Posterior cingulate gyrus (tissue), 11 donors: ENCODE data around the gene ABCC1.
"Not testable (repeated sequence)": the region's sequence is repeated elsewhere in the genome, so short reads cannot be mapped to it uniquely, and the experiment has no call there.

Experiments
- DNase-seq, 10 donors: peaks; one replicate each; pipeline versions ENCODE4 v3.0.0 to v3.0.0-alpha.2; 2020 to 2021; ENCODE audit warnings: mixed read lengths in 3 of 10
- intact Hi-C: fragments of 100-400 bp; cut with DNase I; formaldehyde crosslinking; loops from one replicate; pipeline ENCODE4 v1.15.1; 2023

Gene ABCC1

GRCh38 chr16:15949210-15950160 lies at the start of gene ABCC1:
TSS of gene ABCC1 (plus strand) at chr16:15949616. CDS start at chr16:15949752, 136 bp downstream.
- intact Hi-C loops = no loop called here
- DNase-seq = peak in 4 of 10 donors; percentile 10 to 84 (median 51)

- intact Hi-C loops = no loop called here
- no peak for DNase-seq
Measured at GRCh38 chr16:15900357-15900756, 49.1 kb upstream of the ABCC1 start.

- intact Hi-C loops = no loop called here
- DNase-seq = no peak
Measured at GRCh38 chr16:15900901-15901500, 48.4 kb upstream of the ABCC1 start.

GRCh38 chr16:15903960-15904359 lies 45.5 kb upstream of the ABCC1 start:
- intact Hi-C loops = no loop called here
- DNase-seq = no peak

GRCh38 chr16:15906439-15906838 lies 43.0 kb upstream of the ABCC1 start:
- no peak for DNase-seq
- intact Hi-C loops = no loop called here

GRCh38 chr16:15907863-15908478 lies 41.4 kb upstream of the ABCC1 start:
- DNase-seq = no peak
- intact Hi-C loops = no loop called here

- DNase-seq = no peak
- intact Hi-C loops = no loop called here
Measured at GRCh38 chr16:15911198-15911597, 38.2 kb upstream of the ABCC1 start.

- DNase-seq = no peak
- intact Hi-C loops = no loop called here
Measured at GRCh38 chr16:15913046-15913698, 36.2 kb upstream of the ABCC1 start.

GRCh38 chr16:15915555-15916081 lies 33.8 kb upstream of the ABCC1 start:
- no peak for DNase-seq
- intact Hi-C loops = no loop called here

GRCh38 chr16:15916323-15916722 lies 33.1 kb upstream of the ABCC1 start:
- DNase-seq = no peak
- intact Hi-C loops = no loop called here

GRCh38 chr16:15918314-15918713 lies 31.1 kb upstream of the ABCC1 start:
- intact Hi-C loops, DNase-seq: not testable (repeated sequence)

- DNase-seq = no peak
- intact Hi-C loops = no loop called here
Measured at GRCh38 chr16:15919331-15919730, 30.1 kb upstream of the ABCC1 start.

GRCh38 chr16:15924996-15925395 lies 24.4 kb upstream of the ABCC1 start:
- peak in 1 of 10 donors; percentile 41 for DNase-seq
- intact Hi-C loops = no loop called here

GRCh38 chr16:15925631-15926030 lies 23.8 kb upstream of the ABCC1 start:
- intact Hi-C loops = no loop called here
- peak in 1 of 10 donors; percentile 47 for DNase-seq

GRCh38 chr16:15928261-15929104 lies 20.9 kb upstream of the ABCC1 start:
- DNase-seq = peak in 1 of 10 donors; percentile 30
- intact Hi-C loops = no loop called here

GRCh38 chr16:15932939-15933338 lies 16.5 kb upstream of the ABCC1 start:
- intact Hi-C loops = no loop called here
- DNase-seq = peak in 1 of 10 donors; percentile 11

- no peak for DNase-seq
- intact Hi-C loops = no loop called here
Measured at GRCh38 chr16:15933781-15934180, 15.6 kb upstream of the ABCC1 start.

- intact Hi-C loops = no loop called here
- DNase-seq = no peak
Measured at GRCh38 chr16:15934991-15935390, 14.4 kb upstream of the ABCC1 start.

GRCh38 chr16:15936809-15937208 lies 12.6 kb upstream of the ABCC1 start:
- peak in 1 of 10 donors; percentile 13 for DNase-seq
- intact Hi-C loops = not testable (repeated sequence)
